ENCODE measurements around the gene WIPI1.

- no peak for TF ChIP-seq CTCF (IDR thresholded peaks at IDR 0.05)
- TF ChIP-seq POLR2A (IDR thresholded peaks at IDR 0.05): no peak
These were observed 11.0 kb upstream of the WIPI1 start for GRCh38 chr17:68468334-68468733.

All from Peyer's patch (tissue), 4 donors.